Measurements from ENCODE around the gene SAMD4B. TPM values are rescaled to one million over a fixed set of nuclear protein-coding genes. Genes with fewer than 3 reads are reported as not detected.
"Not testable (repeated sequence)": the region's sequence is repeated elsewhere in the genome, so short reads cannot be mapped to it uniquely, and the experiment has no call there.

Gene SAMD4B
- total RNA-seq, 1 experiment from 2014 or later = 126 TPM

GRCh38 chr19:39369200-39369599 is 27.0 kb downstream of the SAMD4B start:
- DNase-seq (ENCODE audit: low read depth) = no peak

DNA sequence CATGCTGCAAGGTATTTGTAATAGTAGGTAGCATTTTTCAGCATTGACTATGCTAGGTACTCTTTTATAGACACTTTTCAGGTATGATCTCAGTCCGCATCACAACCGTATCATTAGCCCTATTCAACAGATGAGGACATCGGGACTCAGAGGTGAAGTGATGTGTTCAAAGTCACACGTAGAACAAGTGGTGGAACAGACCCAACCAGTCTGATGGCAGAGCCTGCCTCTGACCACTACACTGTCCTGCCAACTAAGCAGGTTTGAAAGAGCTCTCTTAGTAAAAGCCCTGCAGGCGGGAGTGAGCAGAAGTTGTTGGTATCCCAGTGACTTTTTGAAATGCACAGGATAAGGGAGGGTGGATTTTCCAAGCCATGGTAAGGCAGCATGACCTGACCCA is 28.5 kb downstream of the SAMD4B start:
- DNase-seq (ENCODE audit: low read depth) = no peak

- DNase-seq (ENCODE audit: low read depth) = peak; percentile 92
Measured at GRCh38 chr19:39372047-39372802, 30.0 kb downstream of the SAMD4B start.

GRCh38 chr19:39372941-39373340 is 30.7 kb downstream of the SAMD4B start:
- peak; percentile 16 for DNase-seq (ENCODE audit: low read depth)

DNA sequence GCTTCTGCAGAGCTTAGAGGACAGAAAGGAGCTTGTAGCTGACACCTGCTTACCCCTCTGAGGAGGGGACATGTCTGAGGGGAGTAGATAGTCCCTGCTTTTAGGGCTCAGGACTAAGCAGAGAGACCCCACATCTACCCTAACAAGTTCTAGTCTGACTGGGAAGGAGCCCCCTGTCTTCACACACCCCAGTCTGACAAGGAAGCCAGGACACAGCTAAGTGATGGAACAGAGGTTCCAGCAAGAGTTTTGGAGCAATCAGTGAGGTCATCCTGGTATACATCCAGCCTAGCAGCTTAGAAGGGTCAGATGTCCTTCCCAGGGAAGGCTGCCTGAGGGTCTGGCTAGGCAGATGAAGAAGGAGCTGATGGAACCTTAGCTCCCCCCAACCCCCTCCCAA is 33.7 kb downstream of the SAMD4B start:
- no peak for DNase-seq (ENCODE audit: low read depth)

- no peak for DNase-seq (ENCODE audit: low read depth)
Measured at GRCh38 chr19:39377373-39378362, 35.4 kb downstream of the SAMD4B start.

GRCh38 chr19:39379366-39379765 is 37.1 kb downstream of the SAMD4B start:
- DNase-seq (ENCODE audit: low read depth) = not testable (repeated sequence)

GRCh38 chr19:39379865-39380396 is 37.7 kb downstream of the SAMD4B start:
- DNase-seq (ENCODE audit: low read depth) = no peak

- no peak for DNase-seq (ENCODE audit: low read depth)
Measured at GRCh38 chr19:39380521-39381502, 38.6 kb downstream of the SAMD4B start.

GRCh38 chr19:39381910-39382611 is 39.8 kb downstream of the SAMD4B start:
- peak; percentile 38 for DNase-seq (ENCODE audit: low read depth)

- DNase-seq (ENCODE audit: low read depth) = no peak
Measured at GRCh38 chr19:39382991-39383828, 41.0 kb downstream of the SAMD4B start.

DNA sequence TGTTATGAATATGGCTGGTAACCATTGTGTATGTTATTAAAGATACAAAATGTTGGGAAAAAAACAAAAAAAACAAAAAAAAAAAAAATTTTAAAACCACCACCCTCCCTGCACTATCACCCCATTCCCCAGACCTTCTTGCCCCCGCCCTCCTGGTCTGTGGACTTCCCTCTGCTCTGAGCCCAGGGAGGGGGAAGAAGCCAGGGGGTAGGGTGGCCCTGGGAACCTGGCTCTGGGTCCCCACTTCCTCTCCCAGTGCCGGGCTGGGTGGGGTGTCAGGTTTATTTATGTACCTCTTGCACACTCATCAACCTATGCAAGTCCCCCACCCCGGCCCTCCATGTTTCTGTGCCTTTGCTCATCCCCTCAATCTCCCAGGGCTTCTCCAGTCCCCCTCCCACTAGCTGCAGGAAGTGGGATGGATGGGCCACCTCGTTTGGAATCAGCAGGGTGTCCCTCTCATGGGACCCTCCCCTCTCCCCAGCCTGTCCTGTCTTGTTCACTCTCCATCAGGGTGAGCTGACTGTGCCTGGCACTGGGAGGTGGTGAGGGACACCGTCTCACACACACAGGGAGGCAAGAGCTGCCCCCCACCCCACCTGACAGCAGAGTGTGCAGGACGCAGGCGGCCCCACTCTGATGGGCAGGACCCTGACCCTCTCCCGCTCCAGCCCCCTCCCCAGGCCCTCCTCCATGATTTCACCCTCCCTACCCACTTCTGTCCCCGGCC is 42.8 kb downstream of the SAMD4B start:
- DNase-seq (ENCODE audit: low read depth) = no peak

- no peak for DNase-seq (ENCODE audit: low read depth)
Measured at GRCh38 chr19:39385629-39386411, 43.6 kb downstream of the SAMD4B start.

- DNase-seq (ENCODE audit: low read depth) = no peak
Measured at GRCh38 chr19:39386557-39386956, 44.3 kb downstream of the SAMD4B start.

DNA sequence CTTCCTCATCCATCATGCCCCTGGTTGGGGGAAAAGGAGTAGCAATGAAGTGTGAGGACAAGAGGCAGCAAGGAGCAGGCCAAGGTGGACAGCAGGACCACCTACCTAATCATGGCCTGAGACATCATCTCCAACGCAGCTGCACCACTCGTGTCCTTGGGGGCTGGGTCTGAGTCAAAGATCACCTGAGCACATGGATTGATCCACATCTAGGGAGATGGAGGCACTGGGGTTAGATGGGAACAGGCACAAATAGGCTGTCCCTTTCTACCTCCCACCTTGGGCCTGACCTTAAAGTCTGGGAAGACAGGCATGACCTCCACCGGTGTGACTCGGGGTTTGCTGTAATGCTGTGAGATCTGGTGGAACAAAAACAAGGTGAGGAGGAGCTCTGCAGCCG is 46.4 kb downstream of the SAMD4B start:
- DNase-seq (ENCODE audit: low read depth) = no peak

DNA sequence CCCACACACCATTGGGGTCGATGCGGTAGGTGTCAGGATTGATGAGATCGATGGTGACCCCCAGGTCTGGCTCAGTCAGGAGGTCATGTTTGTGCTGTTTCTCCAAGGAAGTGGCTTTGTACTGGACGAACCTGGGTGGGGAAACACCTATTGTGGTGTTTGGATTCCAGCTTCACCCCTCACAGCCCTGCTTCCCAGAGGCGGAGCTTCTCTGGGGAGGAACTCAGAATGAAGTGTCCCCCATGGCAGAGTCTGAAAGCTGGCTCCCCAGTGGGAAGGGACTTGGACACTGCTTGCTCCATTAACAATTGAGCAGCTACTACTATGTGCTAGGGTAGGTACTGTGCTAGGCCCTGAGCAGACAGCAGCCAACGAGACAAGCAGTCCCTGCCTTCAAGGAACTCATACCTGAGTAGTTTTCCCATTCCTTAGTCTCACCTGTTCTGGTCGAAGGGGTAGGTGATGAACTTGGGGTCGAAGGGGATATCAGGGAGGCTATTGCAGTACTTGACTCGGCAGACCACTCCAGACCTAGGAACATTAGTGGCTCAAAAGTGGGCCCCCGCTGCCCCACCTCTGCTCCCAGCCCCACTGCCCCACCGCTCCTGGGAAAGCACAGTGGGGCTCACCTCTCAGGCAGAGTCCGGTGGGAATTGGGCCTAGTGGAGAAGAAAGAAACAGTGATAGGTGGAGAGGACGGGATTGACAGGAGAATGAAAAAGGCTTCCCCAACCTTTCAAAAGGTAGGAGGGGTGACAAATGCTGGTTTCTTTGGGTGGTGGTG is 47.6 kb downstream of the SAMD4B start:
- DNase-seq (ENCODE audit: low read depth) = no peak

DNA sequence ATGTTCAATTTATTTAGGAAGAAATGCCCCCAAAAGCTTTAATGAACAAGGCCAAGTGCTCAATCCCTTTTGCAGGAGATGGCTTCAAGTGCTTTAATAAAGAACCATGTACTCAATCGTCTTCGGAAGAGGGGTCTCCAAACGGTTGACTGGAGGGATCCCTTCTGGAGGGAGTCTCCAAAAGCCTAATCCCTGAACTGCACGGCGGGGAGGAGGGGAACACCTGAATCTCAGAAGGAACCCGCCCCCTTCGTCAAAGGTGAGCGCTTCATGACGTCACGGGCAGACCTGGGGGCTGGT is 48.2 kb downstream of the SAMD4B start:
- no peak for DNase-seq (ENCODE audit: low read depth)
